Mesangial cell (primary cell): ENCODE results near the gene KLF18. TPM values are rescaled to one million over a fixed set of nuclear protein-coding genes. Genes with fewer than 3 reads are reported as not detected.

ENCODE experiments used
- total RNA-seq: library from RNA; depleted of rRNA; stranded (reverse); fragments of >200 nt; gene quantifications from 2 replicates; pipeline ENCODE4 v1.2.3, GENCODE V29; 2015

Gene KLF18
- not detected in 2 replicates for total RNA-seq

GRCh38 chr1:44141531-44141930 lies at the start of gene KLF18:
TSS of gene KLF18 (minus strand) at chr1:44141631. CDS start at chr1:44141631, 0 bp downstream.

GRCh38 chr1:44118682-44119081 lies 22.7 kb downstream of the KLF18 start, which contains the start of gene KLF17:
TSS of gene KLF17 (plus strand) at chr1:44118821. CDS start at chr1:44118908, 87 bp downstream.

Other genes starting within 250 kb of the KLF18 start
- gene ARTN, start 207.8 kb downstream of the KLF18 start, total RNA-seq: 0.38 TPM in 1 of 2 replicates, not detected in the other
- 24.3 and 29.8 TPM in 2 replicates for gene IPO13, start 194.7 kb downstream of the KLF18 start, total RNA-seq
- 24.5 and 40.1 TPM in 2 replicates for gene DPH2, start 171.6 kb downstream of the KLF18 start, total RNA-seq
- gene ATP6V0B, start 166.7 kb downstream of the KLF18 start, total RNA-seq: 157 and 168 TPM in 2 replicates
- gene B4GALT2, start 162.4 kb downstream of the KLF18 start, total RNA-seq: 82.8 and 165 TPM in 2 replicates
- gene CCDC24, start 150.0 kb downstream of the KLF18 start, total RNA-seq: 4.4 and 12.9 TPM in 2 replicates
- gene SLC6A9, start 110.2 kb downstream of the KLF18 start, total RNA-seq: 8.5 and 13.9 TPM in 2 replicates
- under 0.01 TPM in 1 of 2 replicates, not detected in the other for gene KLF17, start 22.8 kb downstream of the KLF18 start, total RNA-seq
- gene DMAP1, start 71.8 kb upstream of the KLF18 start, total RNA-seq: 38.0 and 63.0 TPM in 2 replicates
- gene ERI3, start 213.6 kb upstream of the KLF18 start, total RNA-seq: 61.9 and 66.6 TPM in 2 replicates